GM18519 (cell line): ENCODE results near the gene EEF1G.
"Not testable (repeated sequence)": the region's sequence is repeated elsewhere in the genome, so short reads cannot be mapped to it uniquely, and the experiment has no call there.

Experiments used
- ATAC-seq: cut with Tn5 transposase; IDR thresholded peaks from one replicate; pipeline ENCODE4 v1.9.1; 2021; ENCODE audit warnings: mild to moderate bottlenecking, moderate library complexity; ENCODE audit not compliant: unreplicated experiment, low FRiP score

EEF1G gene

GRCh38 chr11:62556108-62556874 is 17.4 kb downstream of the EEF1G start:
- ATAC-seq: no peak

- ATAC-seq: peak; percentile 31
Observed at GRCh38 chr11:62555464-62556107, 18.1 kb downstream of the EEF1G start.

GRCh38 chr11:62554387-62555167 is 19.1 kb downstream of the EEF1G start:
- no peak for ATAC-seq

- ATAC-seq: no peak
Observed at GRCh38 chr11:62553839-62554361, 19.8 kb downstream of the EEF1G start.

GRCh38 chr11:62553080-62553838 is 20.4 kb downstream of the EEF1G start:
- ATAC-seq: no peak

GRCh38 chr11:62552485-62553079 is 21.1 kb downstream of the EEF1G start:
- ATAC-seq: no peak

- ATAC-seq: not testable (repeated sequence)
Observed at GRCh38 chr11:62550478-62550877, 23.2 kb downstream of the EEF1G start.

DNA sequence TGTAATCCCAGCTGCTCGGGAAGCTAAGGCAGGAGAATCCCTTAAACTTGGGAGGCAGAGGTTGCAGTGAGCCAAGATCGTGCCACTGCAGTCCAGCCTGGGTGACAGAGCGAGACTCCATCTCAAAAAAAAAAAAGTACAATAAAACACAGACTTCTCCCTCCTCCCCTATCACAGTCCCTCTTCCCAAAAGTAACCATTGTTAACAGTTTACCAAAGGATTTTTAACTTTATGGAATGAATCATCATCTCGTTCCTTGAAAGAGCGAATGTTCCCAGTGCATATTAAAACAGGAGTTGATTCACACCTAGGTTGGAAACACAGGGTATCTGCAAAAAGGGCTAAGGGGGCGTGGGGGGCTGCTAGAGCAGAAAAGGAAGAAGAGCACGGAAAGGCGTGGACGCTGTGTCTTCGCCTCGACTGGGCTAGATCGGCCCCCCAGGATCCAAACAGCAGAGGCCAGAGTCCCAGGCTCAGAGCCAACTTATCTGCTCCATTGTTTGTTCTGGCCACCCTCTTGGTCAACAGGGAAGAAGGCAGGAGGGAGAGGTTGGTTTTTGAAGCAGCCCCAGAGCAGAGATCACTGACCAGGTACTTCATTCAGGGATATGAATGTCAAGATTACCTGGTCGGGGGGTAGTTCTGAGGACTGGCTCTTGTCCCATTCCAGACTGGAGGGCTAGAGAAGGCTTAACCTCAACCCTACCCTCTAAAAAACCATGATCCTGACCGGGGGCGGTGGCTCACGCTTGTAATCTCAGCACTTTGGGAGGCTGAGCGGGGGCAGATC is 25.0 kb downstream of the EEF1G start:
- ATAC-seq: no peak

GRCh38 chr11:62547691-62548281 is 25.9 kb downstream of the EEF1G start:
- ATAC-seq: no peak

DNA sequence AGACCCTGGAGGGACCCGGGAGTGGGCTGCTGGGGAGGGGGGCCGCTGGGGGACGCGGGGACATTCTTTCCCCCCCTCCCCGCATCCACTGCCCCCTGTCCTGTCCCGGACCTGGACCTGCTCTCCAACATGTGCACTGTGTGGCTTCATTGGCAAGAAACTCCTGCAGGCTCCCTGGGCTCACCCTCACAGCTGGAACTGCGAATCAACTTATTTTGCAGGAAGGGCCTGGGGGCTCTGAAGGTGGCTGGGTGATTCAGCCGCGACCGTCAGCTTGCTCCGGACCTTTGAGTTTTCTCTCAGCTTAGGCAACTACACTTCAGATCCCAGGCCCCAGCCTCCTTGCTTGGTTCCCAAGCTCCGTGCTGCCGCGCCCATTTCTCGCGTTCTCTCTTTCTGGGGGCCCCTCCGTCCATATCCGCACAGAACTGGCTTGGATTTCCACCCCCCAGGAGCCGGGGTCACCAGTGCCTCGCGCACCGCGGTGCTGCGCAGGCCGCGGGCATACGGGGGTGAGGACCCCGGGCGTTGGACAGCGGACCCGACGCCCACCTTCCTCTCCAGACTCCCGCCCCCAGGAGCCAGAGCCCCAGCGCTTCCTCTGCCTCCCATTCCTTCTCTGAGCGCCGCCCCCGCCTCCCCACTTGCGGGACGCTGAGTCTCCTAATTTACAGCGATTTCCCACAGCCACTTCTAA is 26.6 kb downstream of the EEF1G start:
- no peak for ATAC-seq

GRCh38 chr11:62546244-62546928 is 27.3 kb downstream of the EEF1G start, which contains the start of gene AHNAK:
Gene AHNAK (minus strand): TSS chr11:62546806. CDS start chr11:62536098, 10,708 bp downstream.
- ATAC-seq: no peak

DNA sequence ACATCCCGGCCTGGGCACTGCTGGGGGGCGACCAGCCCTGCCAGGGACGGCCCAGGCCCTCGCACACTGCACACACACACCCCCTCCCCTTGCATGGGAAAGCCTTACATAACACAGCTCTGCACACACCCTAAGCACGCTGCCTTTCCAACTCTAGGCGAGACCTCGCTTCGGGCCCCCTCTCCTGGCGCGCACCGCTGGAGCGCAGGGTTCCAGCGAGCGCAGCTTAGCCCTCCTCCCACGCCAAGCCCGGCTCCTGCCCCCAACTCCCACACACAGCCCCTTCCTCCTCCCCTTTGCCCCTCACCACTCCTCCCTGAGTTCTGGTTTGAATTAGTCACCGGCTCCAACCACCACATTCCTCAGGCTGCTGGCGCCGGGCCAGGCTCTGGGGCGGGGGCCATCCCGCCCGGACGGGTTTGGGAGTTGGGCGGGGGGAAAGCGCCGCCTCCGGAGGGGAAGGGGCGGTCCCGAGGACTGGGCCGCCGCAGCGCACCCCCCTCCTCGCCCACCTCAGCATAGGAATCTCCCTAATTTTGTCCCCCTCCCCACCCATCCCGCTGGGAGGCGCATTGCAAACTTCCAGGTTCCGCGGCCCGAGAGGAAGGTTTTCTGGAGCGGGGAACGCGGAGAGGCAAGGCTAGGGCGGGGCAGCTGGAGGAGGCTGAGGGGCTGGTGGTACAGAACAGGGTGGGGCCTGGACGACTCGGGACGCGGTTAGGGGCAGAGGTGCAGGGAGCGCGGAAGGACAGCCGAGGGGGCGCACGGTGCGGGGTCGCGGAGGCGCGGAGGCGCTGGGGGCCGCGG is 28.1 kb downstream of the EEF1G start:
- no peak for ATAC-seq

DNA sequence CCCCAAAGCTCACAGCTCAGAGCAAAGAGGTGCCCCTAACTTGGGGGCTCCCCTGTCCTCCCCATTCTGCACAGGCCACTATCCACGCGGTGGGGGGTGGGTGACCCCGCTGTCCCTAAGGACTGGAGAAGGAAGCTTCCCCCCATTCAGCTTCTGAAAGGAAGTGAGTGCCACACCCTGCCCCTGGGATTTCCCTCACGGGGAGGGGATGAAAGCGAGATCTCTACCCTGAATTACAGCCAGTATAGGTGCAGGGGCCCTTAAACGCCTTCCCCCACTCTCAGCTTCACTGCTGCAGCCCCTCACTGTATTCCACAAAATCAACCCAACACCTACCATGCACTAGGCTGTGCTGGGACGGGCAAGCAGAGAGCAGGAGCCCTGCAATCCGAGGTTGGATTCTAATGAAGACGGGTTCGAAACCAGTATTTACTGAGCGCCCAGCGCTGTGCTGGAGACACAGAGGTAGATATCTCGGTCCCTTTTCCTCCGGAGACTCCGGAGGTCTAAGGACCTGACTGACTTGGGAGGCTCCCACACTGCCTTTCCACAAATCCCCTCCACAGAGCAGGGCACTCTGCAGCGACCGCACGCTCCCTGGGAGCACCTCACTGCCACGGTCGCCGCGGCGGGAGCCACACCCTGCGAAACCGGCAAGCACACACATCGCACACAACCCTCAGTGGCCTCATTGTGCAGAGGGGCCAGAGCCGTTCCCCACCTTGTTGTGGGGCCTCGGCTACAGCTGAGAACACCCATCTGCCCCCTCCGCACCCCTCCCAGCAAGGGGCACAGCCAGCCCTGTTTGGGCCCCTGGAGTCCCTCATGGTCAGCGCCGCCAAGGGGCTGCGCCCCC is 28.9 kb downstream of the EEF1G start:
- ATAC-seq: no peak

- no peak for ATAC-seq
Observed at GRCh38 chr11:62543680-62544444, 29.8 kb downstream of the EEF1G start.
